GM21737 (cell line): ENCODE results near the gene PHACTR4.
"Not testable (repeated sequence)": the region's sequence is repeated elsewhere in the genome, so short reads cannot be mapped to it uniquely, and the experiment has no call there.

ENCODE experiments used
- ATAC-seq: cut with Tn5 transposase; IDR thresholded peaks from one replicate; pipeline ENCODE4 v1.9.1; 2021; ENCODE audit warnings: mild to moderate bottlenecking, moderate library complexity; ENCODE audit not compliant: unreplicated experiment

The PHACTR4 gene

GRCh38 chr1:28370239-28371009 is 884 bp downstream of the PHACTR4 start:
- no peak for ATAC-seq

- ATAC-seq = no peak
These were observed 1.5 kb downstream of the PHACTR4 start for GRCh38 chr1:28371010-28371377.

- not testable (repeated sequence) for ATAC-seq
These were observed 3.9 kb downstream of the PHACTR4 start for GRCh38 chr1:28373450-28373849.

- ATAC-seq = no peak
These were observed 4.8 kb downstream of the PHACTR4 start for GRCh38 chr1:28374297-28374696.

- ATAC-seq = not testable (repeated sequence)
These were observed 6.1 kb downstream of the PHACTR4 start for GRCh38 chr1:28375598-28375997.

- ATAC-seq = not testable (repeated sequence)
These were observed 6.7 kb downstream of the PHACTR4 start for GRCh38 chr1:28376195-28376594.

GRCh38 chr1:28378906-28379305 is 9.4 kb downstream of the PHACTR4 start:
- ATAC-seq = no peak

- ATAC-seq = no peak
These were observed 10.9 kb downstream of the PHACTR4 start for GRCh38 chr1:28380394-28380793.

GRCh38 chr1:28383785-28384184 is 14.2 kb downstream of the PHACTR4 start:
- not testable (repeated sequence) for ATAC-seq

GRCh38 chr1:28392027-28392652 is 22.6 kb downstream of the PHACTR4 start:
- ATAC-seq = no peak

GRCh38 chr1:28394136-28394535 is 24.6 kb downstream of the PHACTR4 start:
- no peak for ATAC-seq

GRCh38 chr1:28395181-28395580 is 25.6 kb downstream of the PHACTR4 start:
- no peak for ATAC-seq

GRCh38 chr1:28401760-28402159 is 32.2 kb downstream of the PHACTR4 start:
- ATAC-seq = no peak

- ATAC-seq = no peak
These were observed 39.5 kb downstream of the PHACTR4 start for GRCh38 chr1:28409090-28409489.

- ATAC-seq = no peak
These were observed 42.1 kb downstream of the PHACTR4 start for GRCh38 chr1:28411656-28412055.

GRCh38 chr1:28412731-28413130 is 43.2 kb downstream of the PHACTR4 start:
- no peak for ATAC-seq

- ATAC-seq = no peak
These were observed 47.1 kb downstream of the PHACTR4 start for GRCh38 chr1:28416509-28417194.

GRCh38 chr1:28417441-28417922 is 47.9 kb downstream of the PHACTR4 start:
- peak; percentile 47 for ATAC-seq

- no peak for ATAC-seq
These were observed 48.5 kb downstream of the PHACTR4 start for GRCh38 chr1:28417926-28418637.

- ATAC-seq = no peak
These were observed 52.2 kb downstream of the PHACTR4 start for GRCh38 chr1:28421744-28422143.

GRCh38 chr1:28426831-28427230 is 57.3 kb downstream of the PHACTR4 start:
- no peak for ATAC-seq
